Brain microvascular endothelial cell (primary cell): Measurements from ENCODE around the gene CPSF3.

Experiments
- DNase-seq: peaks from one replicate; pipeline ENCODE4 v3.0.0-alpha.2; 2020
- H3K27ac ChIP-seq: fragments of 250-450 bp; sonication (Bioruptor Pico); 2 replicates; pipeline ENCODE4 v1.5.1; 2020; ENCODE audit warnings: mild to moderate bottlenecking, moderate library complexity
- H3K27me3 ChIP-seq: fragments of 250-450 bp; sonication (Bioruptor Pico); replicated peaks from 2 replicates; pipeline ENCODE4 v1.5.1; 2020; ENCODE audit warnings: mild to moderate bottlenecking
- H3K36me3 ChIP-seq: fragments of 250-450 bp; sonication (Bioruptor Pico); replicated peaks from 2 replicates; pipeline ENCODE4 v1.5.1; 2020; ENCODE audit warnings: mild to moderate bottlenecking
- H3K4me3 ChIP-seq: 2 replicates; pipeline ENCODE4 v1.5.1; 2011; ENCODE audit warnings: low read depth, mild to moderate bottlenecking, control low read depth, low read length, moderate library complexity
- CTCF ChIP-seq: IDR thresholded peaks from 2 replicates; pipeline ENCODE4 v1.5.1; 2011; ENCODE audit warnings: low read depth, mild to moderate bottlenecking, moderate library complexity, low read length, control low read depth, inconsistent platforms; ENCODE audit errors: missing control alignments
- in situ Hi-C: cut with HindIII; loops from 2 replicates; pipeline ENCODE4 v1.10.0; 2017; ENCODE audit warnings: low sequenced_read_pairs, low pct_ligation_motif_present

CPSF3 gene

DNA sequence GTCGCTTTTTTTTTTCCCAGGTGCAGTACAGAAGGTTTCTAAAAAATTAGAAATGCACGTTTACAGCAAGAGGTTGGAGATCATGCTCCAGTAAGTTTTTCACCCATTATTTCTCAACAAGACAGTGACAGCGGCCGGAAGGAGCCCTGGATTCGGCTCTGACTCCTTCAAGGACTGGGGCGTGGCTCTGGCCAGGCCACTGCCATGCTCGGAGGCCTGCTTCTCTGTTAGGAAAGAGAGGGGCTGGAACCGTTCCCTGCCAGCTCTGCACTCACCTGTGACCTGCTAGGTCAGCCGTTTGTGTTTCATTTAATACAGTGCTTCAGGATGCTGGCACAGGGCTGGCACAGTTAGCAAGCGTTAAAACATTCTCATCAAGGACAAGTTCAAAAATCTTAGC, 44.2 kb downstream of the CPSF3 start:
- no peak for DNase-seq
- TF ChIP-seq CTCF = no peak
- Histone ChIP-seq H3K36me3 (peaks cover 6% of the 10 kb centered on the region), H3K4me3 (no peak overlapping the region), H3K27ac (no peak overlapping the region), H3K27me3 (no peaks in the 10 kb centered on the region)
- in situ Hi-C loops = no loop called here

GRCh38 chr2:9471206-9471605, 47.8 kb downstream of the CPSF3 start:
- in situ Hi-C loops = no loop called here
- no peak for DNase-seq
- TF ChIP-seq CTCF = no peak
- Histone ChIP-seq H3K27ac (no peak overlapping the region), H3K36me3 (peaks cover 3% of the 10 kb centered on the region), H3K27me3 (no peaks in the 10 kb centered on the region), H3K4me3 (no peak overlapping the region)

DNA sequence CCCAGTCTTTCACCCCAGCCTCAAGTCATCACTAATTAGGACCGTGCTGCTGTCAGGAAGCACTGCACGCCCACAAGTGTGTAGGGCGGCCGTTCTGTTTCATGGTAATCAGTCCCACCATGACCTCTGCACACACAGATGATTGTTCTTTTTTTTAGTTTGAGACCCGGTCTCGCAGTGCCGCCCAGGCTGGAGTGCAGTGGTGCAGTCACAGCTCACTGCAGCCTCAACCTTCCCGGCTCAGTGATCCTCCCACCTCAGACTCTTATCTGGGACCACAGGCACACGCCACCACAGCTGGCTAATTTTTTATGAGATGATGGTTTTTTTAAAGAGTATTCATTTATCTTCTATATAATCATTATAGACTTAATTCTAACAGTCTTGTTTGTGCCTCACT, 49.1 kb downstream of the CPSF3 start:
- TF ChIP-seq CTCF = no peak
- Histone ChIP-seq H3K27ac (no peak overlapping the region), H3K36me3 (peaks cover 3% of the 10 kb centered on the region), H3K4me3 (no peak overlapping the region), H3K27me3 (no peaks in the 10 kb centered on the region)
- no peak for DNase-seq
- in situ Hi-C loops = no loop called here

GRCh38 chr2:9473308-9473984, 50.0 kb downstream of the CPSF3 start:
- H3K27me3 ChIP-seq = no peaks in the 10 kb centered on the region
- in situ Hi-C loops = no loop called here
- peaks cover under 1% of the 10 kb centered on the region for H3K36me3 ChIP-seq
- no peak for DNase-seq
- TF ChIP-seq CTCF = peak; percentile 29
- H3K27ac ChIP-seq = no peak overlapping the region
- peak overlapping the region; percentile 69 for H3K4me3 ChIP-seq

GRCh38 chr2:9473985-9474360, 50.5 kb downstream of the CPSF3 start:
- TF ChIP-seq CTCF = no peak
- H3K4me3 ChIP-seq = peak overlapping the region; percentile 69
- H3K27ac ChIP-seq = peak overlapping the region; percentile 58
- no peaks in the 10 kb centered on the region for H3K27me3 ChIP-seq
- in situ Hi-C loops = no loop called here
- no peak for DNase-seq
- peaks cover 3% of the 10 kb centered on the region for H3K36me3 ChIP-seq
